Memory B cell (primary cell): ENCODE results near the gene ZFP36L1.

ENCODE experiments used
- ATAC-seq: fragments of 150-1000 bp; cut with Tn5 transposase; 2 replicates; pipeline ENCODE4 v1.10.0; 2021; ENCODE audit warnings: low read depth, mild to moderate bottlenecking, moderate library complexity
- DNase-seq, 2 donors: peaks; one replicate each; pipeline ENCODE4 v3.0.0; 2022; ENCODE audit warnings: low spot score in 2 of 2
- H3K27ac Mint-ChIP-seq: one replicate; pipeline ENCODE4 v1.8.0; 2022; ENCODE audit warnings: mild to moderate bottlenecking, moderate library complexity, mixed read lengths
- H3K27me3 Mint-ChIP-seq: one replicate; pipeline ENCODE4 v1.8.0; 2022; ENCODE audit warnings: mixed read lengths
- H3K36me3 Mint-ChIP-seq: one replicate; pipeline ENCODE4 v1.8.0; 2022; ENCODE audit warnings: mild to moderate bottlenecking, mixed read lengths
- H3K4me1 Mint-ChIP-seq: one replicate; pipeline ENCODE4 v1.8.0; 2022; ENCODE audit warnings: mixed read lengths
- H3K4me3 Mint-ChIP-seq: one replicate; pipeline ENCODE4 v1.8.0; 2022; ENCODE audit warnings: mild to moderate bottlenecking, moderate library complexity, mixed read lengths
- H3K9me3 Mint-ChIP-seq: one replicate; pipeline ENCODE4 v1.8.0; 2022; ENCODE audit warnings: mixed read lengths

The ZFP36L1 gene

GRCh38 chr14:68787092-68787992, 5.5 kb downstream of the ZFP36L1 start:
- DNase-seq (no peak), ATAC-seq (no peak)
- H3K36me3 Mint-ChIP-seq: peaks cover 34% of the 10 kb centered on the region
- peak overlapping the region; percentile 90 for H3K27ac Mint-ChIP-seq
- no peaks in the 10 kb centered on the region for H3K9me3 Mint-ChIP-seq
- peaks cover 39% of the 10 kb centered on the region for H3K4me1 Mint-ChIP-seq
- H3K27me3 Mint-ChIP-seq: no peaks in the 10 kb centered on the region
- H3K4me3 Mint-ChIP-seq: peak overlapping the region; percentile 51

GRCh38 chr14:68786491-68787091, 6.3 kb downstream of the ZFP36L1 start:
- peak overlapping the region; percentile 90 for H3K27ac Mint-ChIP-seq
- H3K36me3 Mint-ChIP-seq: peaks cover 31% of the 10 kb centered on the region
- peak; percentile 18 for ATAC-seq
- no peaks in the 10 kb centered on the region for H3K9me3 Mint-ChIP-seq
- no peaks in the 10 kb centered on the region for H3K27me3 Mint-ChIP-seq
- peak overlapping the region; percentile 51 for H3K4me3 Mint-ChIP-seq
- H3K4me1 Mint-ChIP-seq: peaks cover 39% of the 10 kb centered on the region
- DNase-seq: no peak

GRCh38 chr14:68785534-68786490, 7.1 kb downstream of the ZFP36L1 start:
- Mint-ChIP-seq H3K27me3 (no peaks in the 10 kb centered on the region), H3K27ac (peak overlapping the region; percentile 90), H3K9me3 (no peaks in the 10 kb centered on the region), H3K36me3 (peaks cover 23% of the 10 kb centered on the region), H3K4me3 (no peak overlapping the region), H3K4me1 (peaks cover 44% of the 10 kb centered on the region)
- ATAC-seq: peak; percentile 9
- no peak for DNase-seq

GRCh38 chr14:68784978-68785533, 7.8 kb downstream of the ZFP36L1 start:
- DNase-seq (no peak), ATAC-seq (no peak)
- Mint-ChIP-seq H3K9me3 (no peaks in the 10 kb centered on the region), H3K27me3 (no peaks in the 10 kb centered on the region), H3K4me3 (no peak overlapping the region), H3K4me1 (peaks cover 43% of the 10 kb centered on the region), H3K36me3 (peaks cover 18% of the 10 kb centered on the region), H3K27ac (peak overlapping the region; percentile 90)

GRCh38 chr14:68784226-68784910, 8.5 kb downstream of the ZFP36L1 start:
- H3K27ac Mint-ChIP-seq: peak overlapping the region; percentile 90

GRCh38 chr14:68783408-68784225, 9.2 kb downstream of the ZFP36L1 start:
- peaks cover 5% of the 10 kb centered on the region for H3K36me3 Mint-ChIP-seq
- DNase-seq (no peak), ATAC-seq (no peak)
- no peaks in the 10 kb centered on the region for H3K9me3 Mint-ChIP-seq
- no peak overlapping the region for H3K27ac Mint-ChIP-seq
- peaks cover 32% of the 10 kb centered on the region for H3K4me1 Mint-ChIP-seq
- H3K27me3 Mint-ChIP-seq: no peaks in the 10 kb centered on the region
- no peak overlapping the region for H3K4me3 Mint-ChIP-seq

More at GRCh38 chr14:68784226-68784910, 8.5 kb downstream of the ZFP36L1 start:
- ATAC-seq (peak; percentile 13), DNase-seq (no peak)
- Mint-ChIP-seq H3K4me3 (no peak overlapping the region), H3K36me3 (peaks cover 12% of the 10 kb centered on the region), H3K27me3 (no peaks in the 10 kb centered on the region), H3K4me1 (peaks cover 37% of the 10 kb centered on the region), H3K9me3 (no peaks in the 10 kb centered on the region)

GRCh38 chr14:68782091-68782981, 10.5 kb downstream of the ZFP36L1 start:
- Mint-ChIP-seq H3K4me3 (no peak overlapping the region), H3K36me3 (peaks cover 4% of the 10 kb centered on the region), H3K27ac (no peak overlapping the region), H3K4me1 (peaks cover 29% of the 10 kb centered on the region), H3K27me3 (no peaks in the 10 kb centered on the region), H3K9me3 (no peaks in the 10 kb centered on the region)
- ATAC-seq (no peak), DNase-seq (no peak)

- H3K4me3 Mint-ChIP-seq: no peak overlapping the region
- H3K36me3 Mint-ChIP-seq: no peaks in the 10 kb centered on the region
- no peak overlapping the region for H3K27ac Mint-ChIP-seq
- ATAC-seq: no peak
- H3K9me3 Mint-ChIP-seq: no peaks in the 10 kb centered on the region
- H3K4me1 Mint-ChIP-seq: peaks cover 22% of the 10 kb centered on the region
- DNase-seq: no peak
- no peaks in the 10 kb centered on the region for H3K27me3 Mint-ChIP-seq
These were observed 11.5 kb downstream of the ZFP36L1 start for GRCh38 chr14:68781161-68782021.

- DNase-seq (no peak), ATAC-seq (peak; percentile 52)
- Mint-ChIP-seq H3K4me3 (no peak overlapping the region), H3K36me3 (peaks cover 2% of the 10 kb centered on the region), H3K4me1 (peaks cover 13% of the 10 kb centered on the region), H3K27me3 (no peaks in the 10 kb centered on the region), H3K27ac (no peak overlapping the region), H3K9me3 (peaks cover 2% of the 10 kb centered on the region)
These were observed 12.3 kb downstream of the ZFP36L1 start for GRCh38 chr14:68780358-68781160.

- Mint-ChIP-seq H3K9me3 (peaks cover 2% of the 10 kb centered on the region), H3K36me3 (peaks cover 2% of the 10 kb centered on the region), H3K27me3 (no peaks in the 10 kb centered on the region), H3K4me1 (peaks cover 8% of the 10 kb centered on the region), H3K27ac (no peak overlapping the region), H3K4me3 (no peak overlapping the region)
- ATAC-seq: no peak
- no peak for DNase-seq
These were observed 13.0 kb downstream of the ZFP36L1 start for GRCh38 chr14:68779761-68780323.
